Muscle of back (tissue), 11 donors: Measurements from ENCODE around the gene FAM13C. TPM values are rescaled to one million over a fixed set of nuclear protein-coding genes. Genes with fewer than 3 reads are reported as not detected.

Source experiments
- DNase-seq, 3 donors: peaks; one replicate each; pipeline versions ENCODE4 v3.0.0 to v3.0.0-alpha.2; 2013
- polyA plus RNA-seq, 10 donors: library from polyadenylated mRNA; unstranded; fragments of 120-200 nt; gene quantifications; one replicate each; pipeline ENCODE4 v1.2.1, GENCODE V29; 2013; ENCODE audit not compliant: insufficient read length in 10 of 10

FAM13C gene
- polyA plus RNA-seq, 10 donors = 27.4 to 41.2 (median 32.1) TPM

GRCh38 chr10:59319854-59320253 is 42.5 kb downstream of the FAM13C start:
- DNase-seq = no peak

DNA sequence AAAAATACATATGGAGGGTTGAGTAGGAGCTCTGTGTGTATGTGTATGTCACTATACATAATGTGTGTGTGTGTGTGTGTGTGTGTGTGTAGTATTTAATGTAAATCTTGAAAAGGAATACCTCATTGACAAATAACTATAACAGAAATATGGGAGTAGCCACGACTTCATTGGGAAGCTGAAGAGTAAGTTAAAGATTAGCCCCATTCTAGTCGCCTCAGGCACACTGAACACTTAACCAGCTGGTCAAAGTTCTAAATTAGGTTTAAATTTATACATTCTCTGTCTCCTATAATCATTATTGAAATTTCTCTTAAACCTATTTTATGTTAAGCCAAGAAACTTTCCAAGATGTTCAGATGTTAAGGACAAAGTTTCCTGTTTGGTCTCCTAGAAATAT is 45.3 kb downstream of the FAM13C start:
- no peak for DNase-seq

DNA sequence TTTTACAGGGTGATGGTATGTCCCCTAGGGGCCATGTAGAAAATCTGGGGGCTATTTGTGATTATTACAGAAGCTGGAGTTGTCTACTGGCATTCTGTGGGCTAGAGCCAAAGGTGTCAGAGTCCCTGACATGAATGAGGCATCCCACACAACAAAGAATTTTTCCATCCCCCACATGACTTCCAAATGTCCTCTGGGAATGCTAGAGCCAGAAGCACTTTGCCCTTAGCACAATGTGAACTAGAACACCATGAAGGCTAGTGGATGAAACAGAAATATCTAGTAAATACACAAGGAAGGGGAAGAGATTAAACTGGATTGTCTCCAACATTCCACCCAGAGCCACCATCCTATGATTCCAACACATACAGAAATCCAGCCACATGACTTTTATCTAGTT is 46.9 kb downstream of the FAM13C start:
- peak in 1 of 3 donors; percentile 31 for DNase-seq

DNA sequence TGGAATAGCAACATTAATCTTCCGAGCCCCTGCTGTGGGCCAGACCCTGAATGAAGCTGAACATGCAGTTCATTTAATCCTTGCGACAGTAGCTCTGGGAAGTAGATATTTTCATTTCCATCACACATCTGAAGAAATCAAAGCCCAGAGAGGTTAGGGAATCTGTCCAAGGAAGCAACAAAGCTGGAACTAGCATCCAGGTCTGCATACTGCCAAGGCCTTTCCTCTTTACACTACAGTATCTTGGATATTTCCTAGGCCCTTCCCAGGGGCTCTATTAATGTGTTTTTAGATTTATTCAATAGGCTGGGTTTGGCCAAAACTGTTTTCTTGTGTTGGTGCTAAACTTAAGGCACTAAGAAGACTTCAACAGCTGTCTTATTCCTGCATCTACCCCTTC is 48.1 kb downstream of the FAM13C start:
- peak; percentile 53 to 89 (median 70) for DNase-seq

- DNase-seq = no peak
Observed at GRCh38 chr10:59312247-59312646, 50.1 kb downstream of the FAM13C start.

- DNase-seq = no peak
Observed at GRCh38 chr10:59311025-59311424, 51.3 kb downstream of the FAM13C start.

GRCh38 chr10:59310324-59310914 is 51.9 kb downstream of the FAM13C start:
- DNase-seq = peak in 1 of 3 donors; percentile 27

- no peak for DNase-seq
Observed at GRCh38 chr10:59304521-59305097, 57.7 kb downstream of the FAM13C start.

GRCh38 chr10:59303018-59303417 is 59.3 kb downstream of the FAM13C start:
- DNase-seq = no peak

GRCh38 chr10:59302381-59302780 is 60.0 kb downstream of the FAM13C start:
- no peak for DNase-seq

DNA sequence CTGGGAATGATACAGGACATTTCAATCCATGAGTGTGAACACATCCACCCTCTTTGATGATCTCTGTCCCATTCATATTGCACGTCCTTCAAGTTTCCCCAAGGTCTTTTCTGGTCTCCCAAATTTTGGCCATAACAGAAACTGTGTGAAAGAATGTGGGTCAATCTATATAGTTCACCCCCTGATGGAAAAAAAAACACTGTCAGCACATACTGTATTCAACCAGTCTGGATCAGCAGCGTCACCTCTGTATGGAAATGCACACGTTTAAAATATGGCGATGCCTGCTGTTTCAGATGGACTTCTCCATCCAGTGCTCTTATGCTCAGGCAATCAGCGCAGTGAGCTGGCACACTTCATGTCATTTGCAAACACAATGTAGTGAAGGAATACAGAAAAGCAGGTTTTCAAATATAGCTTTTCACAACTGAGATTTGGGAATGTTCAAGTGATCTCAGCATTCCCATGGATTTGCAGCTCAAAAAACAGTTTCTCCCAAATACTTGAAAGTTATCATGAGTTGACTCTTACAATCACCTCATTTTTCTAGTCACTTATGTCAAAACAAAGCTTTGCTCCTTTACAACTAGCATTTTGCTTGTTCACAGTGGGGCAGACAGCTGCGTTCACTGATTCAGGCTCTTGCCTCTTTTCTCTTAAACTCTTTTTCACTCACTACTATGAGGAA is 61.1 kb downstream of the FAM13C start:
- no peak for DNase-seq

- DNase-seq = no peak
Observed at GRCh38 chr10:59300386-59300785, 62.0 kb downstream of the FAM13C start.

DNA sequence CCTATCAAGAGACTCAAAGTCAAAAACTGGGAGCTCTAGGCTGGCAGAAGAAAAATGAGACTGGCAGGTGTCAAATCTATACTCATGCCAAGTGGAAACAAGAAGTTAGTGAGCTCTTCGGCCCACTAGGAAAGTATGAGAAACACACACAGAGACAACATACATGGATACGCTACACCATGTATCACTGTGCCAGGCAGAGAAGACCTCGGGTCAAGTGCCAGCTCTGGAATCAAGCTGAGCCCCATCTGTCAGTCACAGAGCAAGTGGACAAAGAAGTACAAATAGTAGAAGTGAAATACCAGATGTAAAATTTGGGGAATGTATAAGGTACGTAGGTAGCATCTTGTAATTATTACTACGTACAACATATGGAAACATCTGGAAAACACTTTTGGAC is 62.4 kb downstream of the FAM13C start:
- DNase-seq = no peak

DNA sequence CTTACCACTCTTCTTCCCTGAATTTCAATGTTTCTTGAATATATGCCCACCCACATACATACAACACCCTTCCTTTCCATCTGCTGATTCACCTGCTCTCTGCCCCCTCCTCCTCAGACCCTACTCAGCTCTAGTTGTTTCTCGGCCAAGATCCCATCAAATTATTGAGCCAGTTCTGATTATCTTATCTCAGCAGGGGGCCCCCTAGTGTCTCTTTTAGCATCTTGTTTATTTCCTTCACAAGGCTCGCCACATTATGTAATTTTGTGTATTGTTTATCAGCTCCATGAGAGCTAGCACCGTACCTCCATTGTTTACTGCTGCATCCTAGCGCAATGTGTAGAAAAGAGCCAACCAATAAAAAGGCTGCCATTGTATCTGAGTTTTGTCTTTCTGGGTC is 71.9 kb downstream of the FAM13C start:
- no peak for DNase-seq

DNA sequence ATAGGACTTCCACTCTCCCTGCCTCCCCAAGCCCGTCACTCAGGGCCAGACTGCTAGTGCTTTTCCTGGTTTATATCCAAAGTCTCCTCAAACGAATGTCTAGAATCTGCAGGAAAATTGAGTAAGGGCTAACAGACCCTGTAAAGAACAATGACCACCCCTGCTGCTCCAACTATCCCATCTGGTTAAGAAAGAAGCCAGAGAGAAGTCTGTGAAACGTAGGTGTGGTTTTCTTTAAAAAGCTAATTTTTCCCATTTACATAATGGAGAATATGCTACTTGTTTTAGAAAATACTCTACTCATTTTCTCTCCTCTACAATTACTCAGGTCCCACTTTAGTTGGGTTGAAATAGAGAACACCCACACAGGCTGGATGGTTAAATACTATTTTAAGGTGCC is 72.5 kb downstream of the FAM13C start:
- DNase-seq = no peak

- no peak for DNase-seq
Observed at GRCh38 chr10:59287587-59288255, 74.6 kb downstream of the FAM13C start.

GRCh38 chr10:59285848-59286247 is 76.5 kb downstream of the FAM13C start:
- DNase-seq = no peak

DNA sequence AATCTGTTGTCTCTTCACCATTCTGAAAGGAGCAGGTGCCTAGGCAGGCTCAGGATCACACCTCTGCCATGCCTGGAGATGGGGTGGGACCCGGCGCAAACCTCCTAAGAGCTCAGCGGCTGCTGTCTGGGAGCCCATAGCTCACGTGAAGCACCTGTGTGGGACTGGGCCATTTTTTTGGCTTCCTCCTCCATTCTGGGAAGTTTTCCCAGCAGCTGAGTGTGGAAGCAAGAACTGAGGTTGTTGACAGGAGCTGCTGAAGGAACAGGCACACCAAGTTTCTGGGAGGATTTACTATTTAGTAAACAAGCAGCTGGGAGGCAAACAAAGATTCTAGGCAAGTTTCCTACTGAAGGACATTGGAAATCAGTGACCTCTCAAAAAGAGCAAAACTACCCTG is 77.3 kb downstream of the FAM13C start:
- DNase-seq = peak; percentile 52 to 82 (median 59)

GRCh38 chr10:59284118-59284975 is 78.0 kb downstream of the FAM13C start:
- no peak for DNase-seq

DNA sequence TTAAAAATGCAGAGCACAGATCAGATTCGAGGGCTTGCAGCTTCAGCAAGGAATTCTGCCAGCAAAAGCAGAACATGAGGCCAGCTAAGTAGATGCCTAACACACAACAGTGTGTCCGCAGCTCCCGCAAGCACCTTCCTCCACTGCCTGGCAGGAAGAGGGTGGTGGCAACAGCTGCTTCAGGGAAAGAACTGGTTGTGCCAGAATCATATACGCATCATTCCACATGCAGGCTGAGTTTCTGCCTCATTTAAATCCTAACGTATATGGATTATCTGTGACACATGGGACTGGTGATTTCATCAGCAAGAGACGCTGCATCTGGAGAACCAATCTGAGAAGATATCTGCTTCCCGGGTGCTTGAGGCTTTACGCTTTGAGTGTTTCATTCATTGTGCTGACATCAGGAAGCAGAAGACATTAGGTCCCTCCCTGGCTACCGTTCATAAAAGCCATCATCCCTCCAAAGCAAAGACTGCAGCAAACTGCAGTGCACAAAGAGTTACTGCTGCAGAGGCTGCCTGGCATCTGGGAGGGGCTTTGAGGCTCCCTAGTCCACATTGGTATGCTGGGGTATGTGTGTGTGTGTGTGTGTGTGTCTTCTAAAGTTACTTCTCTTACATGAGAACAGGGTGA is 78.8 kb downstream of the FAM13C start:
- peak; percentile 20 to 57 (median 22) for DNase-seq

GRCh38 chr10:59281861-59282260 is 80.5 kb downstream of the FAM13C start:
- DNase-seq = no peak
